HG02571 (cell line): ENCODE data around the gene SENP7.

ENCODE experiments used
- ATAC-seq: cut with Tn5 transposase; IDR thresholded peaks from one replicate; pipeline ENCODE4 v1.9.1; 2021; ENCODE audit warnings: mild to moderate bottlenecking, moderate library complexity; ENCODE audit not compliant: unreplicated experiment

Gene SENP7

GRCh38 chr3:101278727-101279126 is 234.3 kb downstream of the SENP7 start:
- ATAC-seq, result no peak
